DOHH2 (cell line): ENCODE results near the gene SRSF5.

ENCODE experiments used
- H3F3A ChIP-seq: fragments of 200-600 bp; sonication (generic), shearing (Covaris generic); 2 replicates; pipeline ENCODE4 v1.6.0; 2016; ENCODE audit warnings: antibody characterized with exemption, mild to moderate bottlenecking; ENCODE audit not compliant: control insufficient read depth, insufficient read depth
- H3K27ac ChIP-seq: fragments of 200-600 bp; sonication (generic); 2 replicates; pipeline ENCODE4 v1.5.1; 2014; ENCODE audit warnings: low read depth, mild to moderate bottlenecking, low read length, moderate library complexity
- H3K27me3 ChIP-seq: fragments of 200-600 bp; sonication (generic); 2 replicates; pipeline ENCODE4 v1.6.1; 2014; ENCODE audit warnings: mild to moderate bottlenecking, low read length, mixed read lengths; ENCODE audit not compliant: control insufficient read depth
- H3K36me3 ChIP-seq: fragments of 200-600 bp; sonication (generic); 2 replicates; pipeline ENCODE4 v1.6.1; 2014; ENCODE audit warnings: mild to moderate bottlenecking, low read length, moderate library complexity, mixed read lengths; ENCODE audit not compliant: control insufficient read depth
- H3K4me1 ChIP-seq: fragments of 200-600 bp; sonication (generic); 2 replicates; pipeline ENCODE4 v1.6.1; 2014; ENCODE audit warnings: mild to moderate bottlenecking, low read length, mixed read lengths; ENCODE audit not compliant: control insufficient read depth
- H3K4me2 ChIP-seq: fragments of 200-600 bp; sonication (generic); 2 replicates; pipeline ENCODE4 v1.6.0; 2014; ENCODE audit warnings: mild to moderate bottlenecking, low read length, moderate library complexity
- H3K4me3 ChIP-seq: fragments of 200-600 bp; sonication (generic); 2 replicates; pipeline ENCODE4 v1.5.1; 2014; ENCODE audit warnings: mild to moderate bottlenecking, low read length, mixed read lengths
- H3K79me2 ChIP-seq: fragments of 200-600 bp; sonication (generic); 2 replicates; pipeline ENCODE4 v1.6.1; 2014; ENCODE audit warnings: mild to moderate bottlenecking, low read length, mixed read lengths; ENCODE audit not compliant: control insufficient read depth
- H3K9me2 ChIP-seq: fragments of 200-600 bp; sonication (generic); replicated peaks from 2 replicates; pipeline ENCODE4 v1.6.1; 2014; ENCODE audit warnings: mild to moderate bottlenecking, low read length, mixed read lengths; ENCODE audit not compliant: control insufficient read depth
- H3K9me3 ChIP-seq: fragments of 200-600 bp; sonication (generic); 2 replicates; pipeline ENCODE4 v1.6.1; 2014; ENCODE audit warnings: antibody characterized with exemption, low read length, mixed read lengths; ENCODE audit not compliant: control insufficient read depth, insufficient read depth
- H4K20me1 ChIP-seq: fragments of 200-600 bp; sonication (generic); 2 replicates; pipeline ENCODE4 v1.6.0; 2014; ENCODE audit warnings: low read depth, mild to moderate bottlenecking, antibody characterized with exemption, low read length, moderate library complexity; ENCODE audit not compliant: control insufficient read depth, insufficient read depth
- CTCF ChIP-seq: fragments of 200-600 bp; sonication (generic); IDR thresholded peaks from one replicate; pipeline ENCODE4 v1.5.1; 2014; ENCODE audit warnings: antibody characterized with exemption, mild to moderate bottlenecking, low read depth, low read length; ENCODE audit not compliant: poor library complexity, severe bottlenecking
- EZH2phosphoT487 ChIP-seq: fragments of 200-600 bp; sonication (generic); IDR thresholded peaks from 2 replicates; pipeline ENCODE4 v1.6.1; 2017; ENCODE audit warnings: borderline replicate concordance, mild to moderate bottlenecking, antibody characterized with exemption, low read length, moderate library complexity, mixed read lengths

Gene SRSF5

GRCh38 chr14:69816216-69816615 lies 49.3 kb downstream of the SRSF5 start:
- H3K4me2 ChIP-seq = no peak overlapping the region
- H3K79me2 ChIP-seq = no peaks in the 10 kb centered on the region
- H3K36me3 ChIP-seq = no peaks in the 10 kb centered on the region
- no peak overlapping the region for H3K4me3 ChIP-seq
- 0 out of 2 replicates have a peak, but pooled peaks cover 2% of the 10 kb centered on the region for H3K4me1 ChIP-seq
- peaks cover 15% of the 10 kb centered on the region for H3K27me3 ChIP-seq
- no peaks in the 10 kb centered on the region for H3F3A ChIP-seq
- no peak overlapping the region for H3K27ac ChIP-seq
- no peaks in the 10 kb centered on the region for H4K20me1 ChIP-seq
- H3K9me2 ChIP-seq = no peaks in the 10 kb centered on the region
- TF ChIP-seq CTCF (no peak), EZH2phosphoT487 (no peak)
- no peaks in the 10 kb centered on the region for H3K9me3 ChIP-seq

- Histone ChIP-seq H3K4me1 (0 out of 2 replicates have a peak, but pooled peaks cover 2% of the 10 kb centered on the region), H3K9me3 (no peaks in the 10 kb centered on the region), H4K20me1 (no peaks in the 10 kb centered on the region), H3K9me2 (no peaks in the 10 kb centered on the region), H3K4me2 (no peak overlapping the region), H3K36me3 (no peaks in the 10 kb centered on the region), H3K27me3 (peaks cover 11% of the 10 kb centered on the region), H3K79me2 (no peaks in the 10 kb centered on the region), H3K4me3 (no peak overlapping the region), H3F3A (no peaks in the 10 kb centered on the region), H3K27ac (no peak overlapping the region)
- TF ChIP-seq CTCF (peak; percentile 92), EZH2phosphoT487 (no peak)
These were observed 51.8 kb downstream of the SRSF5 start for GRCh38 chr14:69818758-69819191.

GRCh38 chr14:69819607-69820006 lies 52.7 kb downstream of the SRSF5 start:
- Histone ChIP-seq H3F3A (no peaks in the 10 kb centered on the region), H3K27me3 (peaks cover 11% of the 10 kb centered on the region), H3K4me1 (0 out of 2 replicates have a peak, but pooled peaks cover 2% of the 10 kb centered on the region), H3K9me3 (no peaks in the 10 kb centered on the region), H3K79me2 (no peaks in the 10 kb centered on the region), H3K4me2 (no peak overlapping the region), H3K9me2 (no peaks in the 10 kb centered on the region), H3K27ac (no peak overlapping the region), H4K20me1 (no peaks in the 10 kb centered on the region), H3K36me3 (no peaks in the 10 kb centered on the region), H3K4me3 (no peak overlapping the region)
- TF ChIP-seq EZH2phosphoT487 = no peak
- no peak for TF ChIP-seq CTCF

- peaks cover 5% of the 10 kb centered on the region for H3K27me3 ChIP-seq
- no peak overlapping the region for H3K27ac ChIP-seq
- no peaks in the 10 kb centered on the region for H4K20me1 ChIP-seq
- TF ChIP-seq EZH2phosphoT487 (no peak), CTCF (no peak)
- no peaks in the 10 kb centered on the region for H3K9me3 ChIP-seq
- no peaks in the 10 kb centered on the region for H3K79me2 ChIP-seq
- no peaks in the 10 kb centered on the region for H3K36me3 ChIP-seq
- 0 out of 2 replicates have a peak, but pooled peaks cover 2% of the 10 kb centered on the region for H3K4me1 ChIP-seq
- H3K4me2 ChIP-seq = no peak overlapping the region
- no peaks in the 10 kb centered on the region for H3K9me2 ChIP-seq
- no peak overlapping the region for H3K4me3 ChIP-seq
- no peaks in the 10 kb centered on the region for H3F3A ChIP-seq
These were observed 54.0 kb downstream of the SRSF5 start for GRCh38 chr14:69820991-69821390.
